Mesodermal cell (in vitro differentiated cells): Measurements from ENCODE around the gene LLCFC1. TPM values are rescaled to one million over a fixed set of nuclear protein-coding genes. Genes with fewer than 3 reads are reported as not detected.

ENCODE experiments used
- H3K27ac ChIP-seq: 2 replicates; pipeline ENCODE4 v1.7.0; 2013; ENCODE audit warnings: mild to moderate bottlenecking, low read depth, low read length, moderate library complexity; ENCODE audit not compliant: severe bottlenecking
- H3K36me3 ChIP-seq: 2 replicates; pipeline ENCODE4 v1.7.1; 2013; ENCODE audit warnings: mild to moderate bottlenecking, low read length, moderate library complexity; ENCODE audit not compliant: control insufficient read depth, insufficient read depth
- H3K4me1 ChIP-seq: one replicate; pipeline ENCODE4 v1.7.1; 2013; ENCODE audit warnings: mild to moderate bottlenecking, low read length; ENCODE audit not compliant: insufficient read depth, control insufficient read depth, poor library complexity, severe bottlenecking
- H3K4me3 ChIP-seq: 2 replicates; pipeline ENCODE4 v1.7.0; 2013; ENCODE audit warnings: low read length, control low read depth, mild to moderate bottlenecking; ENCODE audit not compliant: insufficient read depth, poor library complexity, severe bottlenecking; ENCODE audit errors: extremely low read depth
- H3K9me3 ChIP-seq: 2 replicates; pipeline ENCODE4 v1.7.1; 2013; ENCODE audit warnings: mild to moderate bottlenecking, low read length, moderate library complexity; ENCODE audit not compliant: control insufficient read depth
- WGBS, 2 experiments: methylation state at CpG; one replicate each; pipeline ENCODE4 v1.1.5; 2013; ENCODE audit warnings: missing lambda C conversion rate in 2 of 2; ENCODE audit not compliant: insufficient coverage in 2 of 2; 5-methylcytosine and 5-hydroxymethylcytosine counted together
- polyA plus RNA-seq, 2 experiments: library from polyadenylated mRNA; stranded (reverse); fragments of 50-300 nt; gene quantifications; one replicate each; pipeline ENCODE4 v1.2.3, GENCODE V29; 2013

The LLCFC1 gene
- polyA plus RNA-seq (2013, experiment 1 of 2), result not detected
- polyA plus RNA-seq (2013, experiment 2 of 2), result not detected

- Histone ChIP-seq H3K9me3 (no peaks in the 10 kb centered on the region), H3K27ac (no peak within 1 kb of the TSS), H3K4me3 (no peak within 1 kb of the TSS), H3K36me3 (no peaks in the 10 kb centered on the region), H3K4me1 (no peaks in the 10 kb centered on the region)
- 65 to 68% methylated on average over 6 to 8 of the region's 10 CpGs for WGBS, 2 experiments
Observed at GRCh38 chr7:142939226-142939910, at the start of gene LLCFC1. Gene LLCFC1 (plus strand): TSS chr7:142939484. CDS start chr7:142939622, 138 bp downstream.

GRCh38 chr7:142889816-142890215, 49.5 kb upstream of the LLCFC1 start:
- H3K4me1 ChIP-seq, result no peaks in the 10 kb centered on the region
- no peaks in the 10 kb centered on the region for H3K9me3 ChIP-seq
- WGBS, 2 experiments, result 81 to 93% methylated on average over 3 of the region's 3 CpGs
- H3K27ac ChIP-seq, result no peak overlapping the region
- H3K4me3 ChIP-seq, result no peak overlapping the region
- H3K36me3 ChIP-seq, result no peaks in the 10 kb centered on the region

GRCh38 chr7:142890874-142891485, 48.3 kb upstream of the LLCFC1 start:
- no peak overlapping the region for H3K27ac ChIP-seq
- no peak overlapping the region for H3K4me3 ChIP-seq
- H3K4me1 ChIP-seq, result no peaks in the 10 kb centered on the region
- no peaks in the 10 kb centered on the region for H3K36me3 ChIP-seq
- WGBS, 2 experiments, result 84 to 93% methylated on average over 11 to 12 of the region's 12 CpGs
- H3K9me3 ChIP-seq, result no peaks in the 10 kb centered on the region

GRCh38 chr7:142891490-142892082, 47.7 kb upstream of the LLCFC1 start:
- Histone ChIP-seq H3K36me3 (no peaks in the 10 kb centered on the region), H3K4me3 (no peak overlapping the region)
- WGBS, 2 experiments, result 80 to 89% methylated on average over 6 to 7 of the region's 10 CpGs

GRCh38 chr7:142892951-142893350, 46.3 kb upstream of the LLCFC1 start:
- Histone ChIP-seq H3K27ac (no peak overlapping the region), H3K4me3 (no peak overlapping the region), H3K9me3 (no peaks in the 10 kb centered on the region), H3K4me1 (no peaks in the 10 kb centered on the region), H3K36me3 (no peaks in the 10 kb centered on the region)
- 60 to 71% methylated on average over 1 to 2 of the region's 5 CpGs for WGBS, 2 experiments

More at GRCh38 chr7:142891490-142892082, 47.7 kb upstream of the LLCFC1 start:
- Histone ChIP-seq H3K9me3 (no peaks in the 10 kb centered on the region), H3K4me1 (no peaks in the 10 kb centered on the region), H3K27ac (no peak overlapping the region)

- WGBS, 2 experiments, result 91 to 95% methylated on average over 6 to 7 of the region's 12 CpGs
- Histone ChIP-seq H3K36me3 (no peaks in the 10 kb centered on the region), H3K4me1 (no peaks in the 10 kb centered on the region), H3K4me3 (no peak overlapping the region), H3K27ac (no peak overlapping the region), H3K9me3 (no peaks in the 10 kb centered on the region)
Observed at GRCh38 chr7:142894112-142894984, 44.9 kb upstream of the LLCFC1 start.

GRCh38 chr7:142894985-142895593, 44.2 kb upstream of the LLCFC1 start:
- H3K27ac ChIP-seq, result no peak overlapping the region
- 79 to 95% methylated on average over 4 of the region's 6 CpGs for WGBS, 2 experiments
- H3K4me1 ChIP-seq, result no peaks in the 10 kb centered on the region
- H3K36me3 ChIP-seq, result no peaks in the 10 kb centered on the region
- H3K9me3 ChIP-seq, result no peaks in the 10 kb centered on the region
- H3K4me3 ChIP-seq, result no peak overlapping the region

GRCh38 chr7:142896151-142896550, 43.1 kb upstream of the LLCFC1 start:
- Histone ChIP-seq H3K4me3 (no peak overlapping the region), H3K27ac (no peak overlapping the region), H3K9me3 (no peaks in the 10 kb centered on the region), H3K36me3 (no peaks in the 10 kb centered on the region), H3K4me1 (no peaks in the 10 kb centered on the region)
- 100% methylated on average over 3 of the region's 3 CpGs; no CpG with 5 or more reads in 1 of the 2 experiments for WGBS, 2 experiments

- Histone ChIP-seq H3K36me3 (no peaks in the 10 kb centered on the region), H3K4me3 (no peak overlapping the region), H3K4me1 (no peaks in the 10 kb centered on the region), H3K27ac (no peak overlapping the region), H3K9me3 (no peaks in the 10 kb centered on the region)
- WGBS, 2 experiments, result no CpG with 5 or more reads among the region's 3 CpGs
Observed at GRCh38 chr7:142896741-142897379, 42.4 kb upstream of the LLCFC1 start.

GRCh38 chr7:142897691-142898090, 41.6 kb upstream of the LLCFC1 start:
- Histone ChIP-seq H3K4me1 (no peaks in the 10 kb centered on the region), H3K4me3 (no peak overlapping the region), H3K9me3 (no peaks in the 10 kb centered on the region), H3K27ac (no peak overlapping the region), H3K36me3 (no peaks in the 10 kb centered on the region)
- 93 to 98% methylated on average over 5 to 7 of the region's 7 CpGs for WGBS, 2 experiments
